Pancreas (tissue), 10 donors: ENCODE measurements around the gene KRT15. TPM values are rescaled to one million over a fixed set of nuclear protein-coding genes. Genes with fewer than 3 reads are reported as not detected.

Source experiments
- ATAC-seq, 4 donors: fragments of 200-7000 bp; cut with Tn5 transposase; one replicate each; pipeline versions ENCODE4 v1.8.0 to v1.9.1; 2020; ENCODE audit warnings: mild to moderate bottlenecking in 4 of 4, moderate library complexity in 4 of 4
- DNase-seq, 6 donors: peaks; one replicate each; pipeline ENCODE4 v3.0.0-alpha.2; 2020
- FAIRE-seq: peaks from 2 replicates; lab custom pipeline; 2012; peaks lifted over from hg19 to GRCh38; lab: Jason Lieb, UNC
- H3K27ac ChIP-seq, 4 donors: fragments of 200-600 bp; sonication (generic); 1 replicate in 3 of 4; 2 replicates in 1 of 4; pipeline versions ENCODE4 v1.5.0 to v1.8.0; 2020
- H3K27me3 ChIP-seq, 4 donors: fragments of 200-600 bp; one replicate each; pipeline ENCODE4 v1.8.0; 2021
- H3K36me3 ChIP-seq, 3 donors: fragments of 200-600 bp; sonication (generic) in 1 of 3; one replicate each; pipeline versions ENCODE4 v1.5.0 to v1.8.0; 2020 to 2021
- H3K4me1 ChIP-seq, 3 donors: fragments of 200-600 bp; one replicate each; pipeline ENCODE4 v1.8.0; 2021
- H3K4me3 ChIP-seq, 4 donors: fragments of 200-600 bp; sonication (generic) in 2 of 4; one replicate each; pipeline versions ENCODE4 v1.5.0 to v1.8.0; 2020 to 2021
- H3K9me3 ChIP-seq, 4 donors: fragments of 200-600 bp; one replicate each; pipeline ENCODE4 v1.8.0; 2021
- CTCF ChIP-seq, 4 donors: fragments of 200-600 bp; sonication (generic) in 3 of 4; IDR thresholded peaks; one replicate each; pipeline versions ENCODE4 v1.5.0 to v1.8.0; 2021; ENCODE audit warnings: antibody characterized with exemption in 4 of 4
- WGBS, 2 donors: extraction: QIAGEN DNeasy Blood & Tissue Kit; methylation state at CpG; one replicate each; pipeline ENCODE4 v1.1.7; 2013; 5-methylcytosine and 5-hydroxymethylcytosine counted together
- intact Hi-C, 3 donors: fragments of 100-400 bp; cut with DNase I; formaldehyde crosslinking; loops; one replicate each; pipeline versions ENCODE4 v1.11.1 to v1.14.2; 2022
- polyA plus RNA-seq, 2 donors: library from polyadenylated mRNA; stranded (reverse); fragments of 200-250 nt; gene quantifications; one replicate each; pipeline ENCODE4 v1.2.3, GENCODE V29; 2013
- total RNA-seq, 6 donors: library from RNA; stranded (reverse); fragmentation: NEBNext Ultra II Directional in 4 of 6; extraction: Animal tissue kit (Norgen Biotek cat#: 25700) in 4 of 6; gene quantifications; one replicate each; pipeline versions ENCODE4 v1.2.1 to v1.2.4, GENCODE V29; 2021 to 2023
- donor health status: healthy with polysubstance abuse.
- donor health status: DM: no; HTN: no; CAD: no; lungs with moderate emphysema.
- donor health status: DM: no; HTN: no; CAD: no.
- donor health status: control.
- donor health status: control.
- donor health status: Bipolar disorder and iron deficiency.
- donor health status: DM: yes; HTN: yes; CAD: no.
- donor health status: DM: no; HTN: no; CAD: no.
- donor health status: DM: no; HTN: no; CAD: no.
- donor health status: DM: yes; HTN: yes; CAD: no.

The KRT15 gene
- total and polyA plus RNA-seq, 8 donors, result 0.20 to 1.4 (median 0.78) TPM

GRCh38 chr17:41559548-41559947 is 40.9 kb upstream of the KRT15 start:
- WGBS, 2 donors, result 61 to 80% methylated on average over 2 of the region's 2 CpGs
- H3K9me3 ChIP-seq, result no peaks in the 10 kb centered on the region
- H3K4me3 ChIP-seq, result no peak overlapping the region
- H3K4me1 ChIP-seq, result no peaks in the 10 kb centered on the region
- H3K27ac ChIP-seq, result no peak overlapping the region
- FAIRE-seq, result no peak
- H3K36me3 ChIP-seq, result no peaks in the 10 kb centered on the region
- intact Hi-C loops, result no loop called here
- DNase-seq, result no peak
- TF ChIP-seq CTCF (IDR thresholded peaks at IDR 0.05), result no peak
- H3K27me3 ChIP-seq, result no peaks in the 10 kb centered on the region
- ATAC-seq, result no peak

- DNase-seq (no peak), ATAC-seq (no peak), FAIRE-seq (no peak)
- Histone ChIP-seq H3K4me1 (no peaks in the 10 kb centered on the region), H3K27me3 (no peaks in the 10 kb centered on the region), H3K27ac (no peak overlapping the region), H3K36me3 (no peaks in the 10 kb centered on the region), H3K9me3 (no peaks in the 10 kb centered on the region), H3K4me3 (no peak overlapping the region)
- no peak for TF ChIP-seq CTCF (IDR thresholded peaks at IDR 0.05)
- 58 to 72% methylated on average over 9 of the region's 9 CpGs for WGBS, 2 donors
- intact Hi-C loops, result no loop called here
These were observed 38.2 kb upstream of the KRT15 start for GRCh38 chr17:41556931-41557330.

- no peak for FAIRE-seq
- 48 to 66% methylated on average over 5 of the region's 5 CpGs for WGBS, 2 donors
- Histone ChIP-seq H3K4me3 (no peak overlapping the region), H3K27me3 (no peaks in the 10 kb centered on the region), H3K9me3 (no peaks in the 10 kb centered on the region), H3K4me1 (no peaks in the 10 kb centered on the region), H3K36me3 (no peaks in the 10 kb centered on the region), H3K27ac (no peak overlapping the region)
- intact Hi-C loops, result no loop called here
- ATAC-seq, result no peak
- TF ChIP-seq CTCF (IDR thresholded peaks at IDR 0.05), result no peak
- DNase-seq, result no peak
These were observed 37.6 kb upstream of the KRT15 start for GRCh38 chr17:41556306-41556705.

GRCh38 chr17:41555105-41555887 is 36.6 kb upstream of the KRT15 start:
- FAIRE-seq (no peak), DNase-seq (no peak)
- 67 to 72% methylated on average over 5 of the region's 5 CpGs for WGBS, 2 donors

More at GRCh38 chr17:41555105-41555887, 36.6 kb upstream of the KRT15 start:
- intact Hi-C loops, result no loop called here
- ATAC-seq, result peak in 2 of 4 donors; percentile 19 to 28
- no peak overlapping the region for H3K4me3 ChIP-seq
- no peaks in the 10 kb centered on the region for H3K4me1 ChIP-seq
- no peaks in the 10 kb centered on the region for H3K36me3 ChIP-seq
- no peaks in the 10 kb centered on the region for H3K27me3 ChIP-seq
- no peak overlapping the region for H3K27ac ChIP-seq
- no peaks in the 10 kb centered on the region for H3K9me3 ChIP-seq
- no peak for TF ChIP-seq CTCF (IDR thresholded peaks at IDR 0.05)
